Body of pancreas (tissue), 4 donors: ENCODE results near the gene TMEM94. TPM values are rescaled to one million over a fixed set of nuclear protein-coding genes. Genes with fewer than 3 reads are reported as not detected.
A peak's percentile ranks its signal among the peaks of the same experiment; 100 is the strongest.
"Not testable (repeated sequence)": the region's sequence is repeated elsewhere in the genome, so short reads cannot be mapped to it uniquely, and the experiment has no call there.

ENCODE experiments used
- ATAC-seq: fragments of 150-250 bp; one replicate; pipeline ENCODE4 v1.9.1; 2016
- DNase-seq, 4 donors: peaks; one replicate each; pipeline ENCODE4 v3.0.0-alpha.2; 2019
- H3K27ac ChIP-seq, 4 donors: fragments of 200-600 bp; sonication (generic); 1 replicate in 3 of 4; 2 replicates in 1 of 4; pipeline versions ENCODE4 v1.5.1 to v1.6.1; 2016 to 2019; ENCODE audit warnings: mild to moderate bottlenecking in 1 of 4, mixed read lengths in 1 of 4, moderate library complexity in 1 of 4
- H3K27me3 ChIP-seq, 2 donors: fragments of 200-600 bp; sonication (generic); one replicate each; pipeline ENCODE4 v1.6.0; 2016; ENCODE audit warnings: mild to moderate bottlenecking in 1 of 2
- H3K36me3 ChIP-seq, 2 donors: fragments of 200-600 bp; sonication (generic); replicated peaks in 1 of 2; 2 replicates each; pipeline ENCODE4 v1.5.1; 2016; ENCODE audit warnings: low read depth in 2 of 2; ENCODE audit not compliant: insufficient read depth in 1 of 2
- H3K4me1 ChIP-seq: fragments of 200-600 bp; sonication (generic); one replicate; pipeline ENCODE4 v1.6.0; 2016
- H3K4me3 ChIP-seq, 2 donors: fragments of 200-600 bp; sonication (generic); 1 replicate in 1 of 2; 2 replicates in 1 of 2; pipeline ENCODE4 v1.5.1; 2016 to 2019
- H3K9me3 ChIP-seq, 3 donors: fragments of 200-600 bp; sonication (generic); 1 replicate in 2 of 3; 2 replicates in 1 of 3; pipeline ENCODE4 v1.5.1; 2016
- CTCF ChIP-seq, 7 experiments: fragments of 450-650 bp in 4 of 7; fragments of 200-600 bp in 3 of 7; sonication (generic) in 3 of 7; IDR thresholded peaks; one replicate each; pipeline ENCODE4 v1.5.1; 2016 to 2019; ENCODE audit warnings: antibody characterized with exemption in 7 of 7
- POLR2A ChIP-seq, 3 donors: fragments of 450-650 bp; IDR thresholded peaks; one replicate each; pipeline ENCODE4 v1.6.1; 2016; ENCODE audit warnings: antibody characterized with exemption in 3 of 3, mild to moderate bottlenecking in 2 of 3
- WGBS, 2 donors: methylation state at CpG; one replicate each; pipeline ENCODE4 v1.1.5; 2017; 5-methylcytosine and 5-hydroxymethylcytosine counted together
- intact Hi-C: fragments of 100-400 bp; cut with DNase I; formaldehyde crosslinking; loops from one replicate; pipeline ENCODE4 v1.15.1; 2023
- total RNA-seq, 2 donors: library from RNA; depleted of rRNA; stranded (reverse); fragments of >200 nt; gene quantifications; one replicate each; pipeline ENCODE4 v1.1.0, GENCODE V29; 2016

The TMEM94 gene
- total RNA-seq, 2 donors from 2014 or later: 27.2 to 145 TPM

GRCh38 chr17:75418531-75418930 lies 37.9 kb upstream of the TMEM94 start:
- ATAC-seq: no peak
- Histone ChIP-seq H3K4me3 (no peak overlapping the region), H3K9me3 (no peaks in the 10 kb centered on the region), H3K4me1 (no peaks in the 10 kb centered on the region), H3K27me3 (no peaks in the 10 kb centered on the region), H3K36me3 (no peaks in the 10 kb centered on the region), H3K27ac (no peak overlapping the region)
- 55 to 59% methylated on average over 5 of the region's 5 CpGs for WGBS, 2 donors
- DNase-seq: no peak
- intact Hi-C loops: no loop called here
- no peak for TF ChIP-seq POLR2A (IDR thresholded peaks at IDR 0.05)
- TF ChIP-seq CTCF (IDR thresholded peaks at IDR 0.05): no peak

- Histone ChIP-seq H3K27me3 (no peaks in the 10 kb centered on the region), H3K27ac (no peak overlapping the region), H3K4me3 (no peak overlapping the region), H3K9me3 (no peaks in the 10 kb centered on the region), H3K4me1 (peaks cover 5% of the 10 kb centered on the region), H3K36me3 (no peaks in the 10 kb centered on the region)
- TF ChIP-seq POLR2A (IDR thresholded peaks at IDR 0.05) (no peak), CTCF (IDR thresholded peaks at IDR 0.05) (no peak)
- intact Hi-C loops: loop anchor here (5.0 to 10.0 kb wide), 2 partner anchors 56 to 163 kb away; no protein-coding TSS in a partner anchor
- DNase-seq (no peak), ATAC-seq (no peak)
- WGBS, 2 donors: 60 to 67% methylated on average over 16 of the region's 17 CpGs
Measured at GRCh38 chr17:75428543-75429469, 27.6 kb upstream of the TMEM94 start.

- Histone ChIP-seq H3K27me3 (no peaks in the 10 kb centered on the region), H3K27ac (no peak overlapping the region), H3K4me3 (no peak overlapping the region), H3K9me3 (no peaks in the 10 kb centered on the region), H3K36me3 (no peaks in the 10 kb centered on the region), H3K4me1 (peaks cover 5% of the 10 kb centered on the region)
- intact Hi-C loops: loop anchor here (2.0 kb wide), 1 partner anchor 70 kb away; no protein-coding TSS in a partner anchor
- ATAC-seq: no peak
- 43 to 44% methylated on average over 9 to 11 of the region's 11 CpGs for WGBS, 2 donors
- TF ChIP-seq POLR2A (IDR thresholded peaks at IDR 0.05): no peak
- no peak for TF ChIP-seq CTCF (IDR thresholded peaks at IDR 0.05)
- DNase-seq: peak in 2 of 4 donors; percentile 13 to 22
Measured at GRCh38 chr17:75430159-75430974, 26.1 kb upstream of the TMEM94 start.

- Histone ChIP-seq H3K36me3 (no peaks in the 10 kb centered on the region), H3K4me1 (no peaks in the 10 kb centered on the region), H3K4me3 (no peak overlapping the region), H3K27me3 (no peaks in the 10 kb centered on the region), H3K9me3 (no peaks in the 10 kb centered on the region), H3K27ac (no peak overlapping the region)
- intact Hi-C loops: no loop called here
- WGBS, 2 donors: 68 to 72% methylated on average over 6 of the region's 6 CpGs
- DNase-seq (no peak), ATAC-seq (no peak)
- TF ChIP-seq POLR2A (IDR thresholded peaks at IDR 0.05): no peak
- TF ChIP-seq CTCF (IDR thresholded peaks at IDR 0.05): no peak
Measured at GRCh38 chr17:75433218-75433783, 23.1 kb upstream of the TMEM94 start.

- H3K4me1 ChIP-seq, H3K27me3 ChIP-seq, intact Hi-C loops, H3K27ac ChIP-seq, ATAC-seq, H3K4me3 ChIP-seq, H3K9me3 ChIP-seq, H3K36me3 ChIP-seq, DNase-seq: not testable (repeated sequence)
- WGBS, 2 donors: 83 to 88% methylated on average over 6 of the region's 6 CpGs
Measured at GRCh38 chr17:75434433-75434832, 22.0 kb upstream of the TMEM94 start.

GRCh38 chr17:75437404-75437803 lies 19.0 kb upstream of the TMEM94 start:
- H3K27ac ChIP-seq, H3K36me3 ChIP-seq, H3K9me3 ChIP-seq, H3K4me3 ChIP-seq, ATAC-seq, intact Hi-C loops, H3K4me1 ChIP-seq, H3K27me3 ChIP-seq, DNase-seq: not testable (repeated sequence)
- WGBS, 2 donors: 79 to 95% methylated on average over 8 of the region's 8 CpGs
